ENCODE results near the gene CAMK2D. TPM values are rescaled to one million over a fixed set of nuclear protein-coding genes. Genes with fewer than 3 reads are reported as not detected.

The CAMK2D gene
- total RNA-seq, 2 experiments from 2014 or later = 33.6 to 43.1 TPM

DNA sequence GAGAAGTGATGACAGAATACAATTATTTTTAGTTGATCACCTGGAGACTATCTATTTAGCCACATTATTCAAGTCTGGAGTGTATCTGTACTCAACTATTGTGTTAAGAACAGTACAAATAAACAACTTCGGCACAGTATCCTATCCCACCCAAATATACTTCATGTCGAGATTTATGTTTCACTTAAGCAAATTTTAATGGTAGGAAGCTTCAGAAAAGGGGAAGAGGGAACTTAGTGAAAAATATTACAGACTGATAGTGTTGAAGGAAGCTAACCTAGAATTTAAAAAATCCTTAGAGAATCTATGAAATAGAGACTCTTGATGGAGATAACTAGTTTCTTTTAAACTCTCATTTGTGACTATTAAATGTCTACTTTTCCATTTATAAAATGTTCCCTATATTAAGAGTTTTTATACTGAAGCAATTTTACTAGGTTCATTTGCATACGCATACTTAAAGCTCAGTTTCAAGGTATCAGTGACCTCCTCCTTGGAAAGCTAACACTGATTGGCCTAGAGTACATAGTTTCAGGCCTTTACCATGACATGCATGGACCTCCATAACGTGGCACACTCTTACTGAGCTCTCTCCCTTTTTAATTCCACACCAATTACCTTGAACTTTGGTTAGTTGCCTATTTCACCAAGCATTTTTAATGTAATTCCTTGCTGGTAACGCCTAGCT lies 197.7 kb downstream of the CAMK2D start:
- Mint-ChIP-seq H3K4me1 (peaks cover 37% of the 10 kb centered on the region), H3K9me3 (ENCODE audit: low read depth) (no peaks in the 10 kb centered on the region), H3K36me3 (peaks cover 34% of the 10 kb centered on the region), H3K27me3 (no peaks in the 10 kb centered on the region), H3K27ac (no peak overlapping the region), H3K4me3 (no peak overlapping the region)
- ATAC-seq (no peak), DNase-seq (no peak)
- CTCF ChIA-PET = interaction anchor here (0.9 to 3.0 kb wide), 6 partner anchors 12 to 204 kb away, joined by 3 to 12 read pairs (median 4); no protein-coding TSS in a partner anchor

- Mint-ChIP-seq H3K27me3 (no peaks in the 10 kb centered on the region), H3K9me3 (ENCODE audit: low read depth) (no peaks in the 10 kb centered on the region), H3K4me1 (peaks cover 33% of the 10 kb centered on the region), H3K27ac (no peak overlapping the region), H3K36me3 (peaks cover 29% of the 10 kb centered on the region), H3K4me3 (no peak overlapping the region)
- CTCF ChIA-PET = interaction anchor here (2.1 kb wide), 1 partner anchor 14 kb away, joined by 9 read pairs; no protein-coding TSS in a partner anchor
- ATAC-seq (no peak), DNase-seq (no peak)
Measured at GRCh38 chr4:113561758-113562157, 199.8 kb downstream of the CAMK2D start.

GRCh38 chr4:113561092-113561491 lies 200.4 kb downstream of the CAMK2D start:
- CTCF ChIA-PET = interaction anchor here (2.1 kb wide), 1 partner anchor 13 kb away, joined by 9 read pairs; no protein-coding TSS in a partner anchor
- no peaks in the 10 kb centered on the region for H3K27me3 Mint-ChIP-seq
- ATAC-seq (no peak), DNase-seq (no peak)
- H3K4me1 Mint-ChIP-seq = peaks cover 26% of the 10 kb centered on the region
- no peaks in the 10 kb centered on the region for H3K9me3 Mint-ChIP-seq (ENCODE audit: low read depth)
- H3K36me3 Mint-ChIP-seq = peaks cover 24% of the 10 kb centered on the region
- no peak overlapping the region for H3K27ac Mint-ChIP-seq
- H3K4me3 Mint-ChIP-seq = no peak overlapping the region

- Mint-ChIP-seq H3K9me3 (ENCODE audit: low read depth) (no peaks in the 10 kb centered on the region), H3K36me3 (peaks cover 24% of the 10 kb centered on the region), H3K27me3 (no peaks in the 10 kb centered on the region), H3K27ac (no peak overlapping the region), H3K4me3 (no peak overlapping the region), H3K4me1 (peaks cover 23% of the 10 kb centered on the region)
- DNase-seq (no peak), ATAC-seq (no peak)
- CTCF ChIA-PET = interaction anchor here (2.1 kb wide), 1 partner anchor 13 kb away, joined by 9 read pairs; no protein-coding TSS in a partner anchor
Measured at GRCh38 chr4:113560579-113560978, 201.0 kb downstream of the CAMK2D start.

- Mint-ChIP-seq H3K27me3 (no peaks in the 10 kb centered on the region), H3K9me3 (ENCODE audit: low read depth) (no peaks in the 10 kb centered on the region), H3K4me3 (no peak overlapping the region), H3K4me1 (peaks cover 17% of the 10 kb centered on the region), H3K27ac (no peak overlapping the region), H3K36me3 (peaks cover 22% of the 10 kb centered on the region)
- CTCF ChIA-PET = no interaction called here
- no peak for DNase-seq
- ATAC-seq = no peak
Measured at GRCh38 chr4:113559947-113560346, 201.6 kb downstream of the CAMK2D start.

DNA sequence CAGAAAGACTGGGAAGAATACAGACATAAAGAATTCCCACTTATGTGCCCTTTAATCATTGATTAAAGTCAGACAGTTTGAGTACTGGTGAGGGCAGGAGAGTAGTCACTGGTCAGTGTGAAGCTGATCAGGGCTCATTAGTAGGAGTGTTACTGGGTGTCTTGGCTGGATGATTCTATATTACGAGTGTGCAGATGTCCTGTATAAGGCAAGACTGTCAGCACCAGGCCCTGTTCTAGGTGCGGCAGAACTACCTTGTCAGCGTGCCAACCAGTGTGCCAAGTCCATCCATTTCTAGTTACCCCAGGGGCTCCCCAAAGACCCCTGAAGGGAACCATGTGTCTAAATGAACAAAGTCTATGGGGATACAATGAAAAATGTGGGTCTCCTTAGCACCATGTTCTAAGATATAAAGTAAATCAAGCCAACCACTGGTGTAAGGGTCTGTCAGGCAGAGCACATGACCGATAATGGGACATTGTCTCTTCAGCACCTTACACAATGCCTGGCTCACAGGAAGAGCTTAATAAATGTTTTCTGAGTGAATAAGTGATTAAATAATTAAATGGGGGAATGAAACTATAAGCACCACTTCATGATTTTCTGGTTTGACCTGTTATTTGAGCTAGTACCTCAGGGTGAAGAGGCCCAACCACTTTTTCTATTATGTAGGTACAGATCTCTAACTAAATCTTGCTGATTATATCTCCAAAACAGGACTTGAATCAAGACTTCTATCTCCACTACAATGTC lies 205.0 kb downstream of the CAMK2D start:
- CTCF ChIA-PET = interaction anchor here (4.2 kb wide), 1 partner anchor 9 kb away, joined by 19 read pairs; no protein-coding TSS in a partner anchor
- no peak overlapping the region for H3K4me3 Mint-ChIP-seq
- no peaks in the 10 kb centered on the region for H3K9me3 Mint-ChIP-seq (ENCODE audit: low read depth)
- no peak for ATAC-seq
- no peak for DNase-seq
- H3K36me3 Mint-ChIP-seq = peaks cover 8% of the 10 kb centered on the region
- no peaks in the 10 kb centered on the region for H3K4me1 Mint-ChIP-seq
- no peak overlapping the region for H3K27ac Mint-ChIP-seq
- no peaks in the 10 kb centered on the region for H3K27me3 Mint-ChIP-seq

GRCh38 chr4:113555868-113556267 lies 205.7 kb downstream of the CAMK2D start:
- DNase-seq = no peak
- Mint-ChIP-seq H3K36me3 (peaks cover 7% of the 10 kb centered on the region), H3K4me3 (no peak overlapping the region), H3K9me3 (ENCODE audit: low read depth) (no peaks in the 10 kb centered on the region), H3K27me3 (no peaks in the 10 kb centered on the region), H3K4me1 (no peaks in the 10 kb centered on the region), H3K27ac (no peak overlapping the region)
- CTCF ChIA-PET = interaction anchor here (4.2 kb wide), 1 partner anchor 8 kb away, joined by 19 read pairs; no protein-coding TSS in a partner anchor
- no peak for ATAC-seq

GRCh38 chr4:113553082-113553481 lies 208.5 kb downstream of the CAMK2D start:
- Mint-ChIP-seq H3K27me3 (no peaks in the 10 kb centered on the region), H3K4me1 (peaks cover 5% of the 10 kb centered on the region), H3K4me3 (no peak overlapping the region), H3K9me3 (ENCODE audit: low read depth) (no peaks in the 10 kb centered on the region), H3K36me3 (peaks cover 4% of the 10 kb centered on the region), H3K27ac (no peak overlapping the region)
- CTCF ChIA-PET = no interaction called here
- DNase-seq (no peak), ATAC-seq (no peak)

DNA sequence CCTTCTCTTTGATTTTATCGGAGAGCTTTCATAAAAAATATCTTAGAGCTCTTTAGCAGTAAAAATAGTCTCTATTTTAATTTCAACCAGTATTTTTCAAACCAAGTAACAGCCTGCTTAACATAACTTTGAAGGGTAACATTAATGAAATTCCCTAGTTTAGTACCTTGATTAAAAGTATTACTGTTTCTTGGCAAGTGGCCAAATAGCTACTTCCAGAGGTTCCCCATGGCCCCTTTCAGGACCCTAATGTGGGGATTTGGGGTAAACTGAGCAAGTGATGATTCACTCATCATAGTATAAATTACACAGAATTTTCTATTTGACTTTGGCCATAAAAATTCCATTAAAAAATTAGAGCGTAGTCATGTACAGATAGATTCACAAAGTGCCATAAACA lies 211.0 kb downstream of the CAMK2D start:
- Mint-ChIP-seq H3K9me3 (ENCODE audit: low read depth) (no peaks in the 10 kb centered on the region), H3K4me1 (peaks cover 15% of the 10 kb centered on the region), H3K27me3 (no peaks in the 10 kb centered on the region), H3K27ac (no peak overlapping the region), H3K4me3 (no peak overlapping the region), H3K36me3 (peaks cover 6% of the 10 kb centered on the region)
- DNase-seq (no peak), ATAC-seq (no peak)
- CTCF ChIA-PET = interaction anchor here (0.7 to 1.2 kb wide), 2 partner anchors 14 to 520 kb away, joined by 3 to 4 read pairs; no protein-coding TSS in a partner anchor

DNA sequence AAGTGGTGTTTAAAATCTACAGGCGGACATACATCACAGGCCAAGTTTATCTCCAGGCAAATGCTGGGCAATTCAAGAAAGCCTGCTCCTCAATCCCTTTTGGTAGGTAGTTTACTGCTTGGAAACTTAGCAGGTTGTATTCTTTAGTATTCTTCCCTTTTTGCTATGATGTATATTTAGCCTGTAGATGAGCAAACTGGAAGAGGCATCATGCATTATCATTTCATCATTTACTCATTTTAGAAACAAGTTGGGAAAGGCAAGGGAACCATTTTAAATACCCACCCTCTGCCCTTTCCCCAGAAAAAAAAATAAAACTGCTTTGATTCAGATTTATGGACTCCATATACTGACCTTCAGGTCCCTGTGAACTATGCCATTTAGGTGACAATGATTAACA lies 213.2 kb downstream of the CAMK2D start:
- Mint-ChIP-seq H3K4me3 (no peak overlapping the region), H3K27ac (peak overlapping the region; percentile 24)

GRCh38 chr4:113547487-113548042 lies 214.0 kb downstream of the CAMK2D start:
- ATAC-seq (peak; percentile 98), DNase-seq (peak; percentile 96)
- Mint-ChIP-seq H3K4me1 (peaks cover 18% of the 10 kb centered on the region), H3K4me3 (no peak overlapping the region), H3K36me3 (peaks cover 18% of the 10 kb centered on the region), H3K27ac (peak overlapping the region; percentile 24), H3K27me3 (no peaks in the 10 kb centered on the region), H3K9me3 (ENCODE audit: low read depth) (no peaks in the 10 kb centered on the region)
- CTCF ChIA-PET = interaction anchor here (0.6 to 2.3 kb wide), 26 partner anchors 8 to 226 kb away, joined by 3 to 19 read pairs (median 3); no protein-coding TSS in a partner anchor

More for the DNA sequence above, 213.2 kb downstream of the CAMK2D start:
- Mint-ChIP-seq H3K9me3 (ENCODE audit: low read depth) (no peaks in the 10 kb centered on the region), H3K4me1 (peaks cover 15% of the 10 kb centered on the region), H3K27me3 (no peaks in the 10 kb centered on the region), H3K36me3 (peaks cover 14% of the 10 kb centered on the region)
- CTCF ChIA-PET = interaction anchor here (0.6 to 2.3 kb wide), 19 partner anchors 9 to 225 kb away, joined by 3 to 19 read pairs (median 4); no protein-coding TSS in a partner anchor
- DNase-seq (no peak), ATAC-seq (no peak)

- Mint-ChIP-seq H3K27me3 (no peaks in the 10 kb centered on the region), H3K4me3 (no peak overlapping the region), H3K36me3 (peaks cover 22% of the 10 kb centered on the region), H3K4me1 (peaks cover 14% of the 10 kb centered on the region), H3K27ac (no peak overlapping the region), H3K9me3 (ENCODE audit: low read depth) (no peaks in the 10 kb centered on the region)
- CTCF ChIA-PET = interaction anchor here (0.6 kb wide), 1 partner anchor 1234 kb away, joined by 3 read pairs; no protein-coding TSS in a partner anchor
- ATAC-seq (no peak), DNase-seq (no peak)
Measured at GRCh38 chr4:113541933-113542332, 219.6 kb downstream of the CAMK2D start.

DNA sequence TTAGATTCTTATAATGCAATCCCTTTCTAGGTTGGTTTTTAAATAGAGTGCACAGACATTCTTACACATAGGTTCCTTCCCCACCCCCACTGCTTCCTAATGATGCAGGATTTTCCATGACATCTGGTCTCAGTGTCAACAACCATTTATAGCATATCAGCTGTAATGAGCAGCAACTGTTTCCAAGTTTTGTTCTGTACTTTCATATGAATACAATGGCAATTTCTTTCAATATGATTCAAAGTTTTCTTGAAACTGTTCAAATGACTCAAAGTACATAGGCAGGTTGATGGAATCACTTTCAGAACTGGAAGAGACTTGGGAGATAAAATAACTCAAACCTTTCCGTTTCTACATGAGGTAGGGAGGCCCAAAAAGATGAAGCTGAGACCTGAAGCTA lies 220.7 kb downstream of the CAMK2D start:
- DNase-seq (no peak), ATAC-seq (no peak)
- no peaks in the 10 kb centered on the region for H3K27me3 Mint-ChIP-seq
- CTCF ChIA-PET = interaction anchor here (0.7 kb wide), 1 partner anchor 146 kb away, joined by 3 read pairs; no protein-coding TSS in a partner anchor
- peaks cover 25% of the 10 kb centered on the region for H3K36me3 Mint-ChIP-seq
- H3K27ac Mint-ChIP-seq = no peak overlapping the region
- H3K4me3 Mint-ChIP-seq = no peak overlapping the region
- no peaks in the 10 kb centered on the region for H3K9me3 Mint-ChIP-seq (ENCODE audit: low read depth)
- peaks cover 14% of the 10 kb centered on the region for H3K4me1 Mint-ChIP-seq

Data from activated CD8-positive, alpha-beta memory T cell treated with anti-CD3 and anti-CD28 coated beads, Interleukin-2, amount 10 ng/mL, durations not matched to agents 7 days and 5 days (primary cell).